ENCODE results near the gene NAGA.
"Not testable (repeated sequence)": the region's sequence is repeated elsewhere in the genome, so short reads cannot be mapped to it uniquely, and the experiment has no call there.

Gene NAGA

DNA sequence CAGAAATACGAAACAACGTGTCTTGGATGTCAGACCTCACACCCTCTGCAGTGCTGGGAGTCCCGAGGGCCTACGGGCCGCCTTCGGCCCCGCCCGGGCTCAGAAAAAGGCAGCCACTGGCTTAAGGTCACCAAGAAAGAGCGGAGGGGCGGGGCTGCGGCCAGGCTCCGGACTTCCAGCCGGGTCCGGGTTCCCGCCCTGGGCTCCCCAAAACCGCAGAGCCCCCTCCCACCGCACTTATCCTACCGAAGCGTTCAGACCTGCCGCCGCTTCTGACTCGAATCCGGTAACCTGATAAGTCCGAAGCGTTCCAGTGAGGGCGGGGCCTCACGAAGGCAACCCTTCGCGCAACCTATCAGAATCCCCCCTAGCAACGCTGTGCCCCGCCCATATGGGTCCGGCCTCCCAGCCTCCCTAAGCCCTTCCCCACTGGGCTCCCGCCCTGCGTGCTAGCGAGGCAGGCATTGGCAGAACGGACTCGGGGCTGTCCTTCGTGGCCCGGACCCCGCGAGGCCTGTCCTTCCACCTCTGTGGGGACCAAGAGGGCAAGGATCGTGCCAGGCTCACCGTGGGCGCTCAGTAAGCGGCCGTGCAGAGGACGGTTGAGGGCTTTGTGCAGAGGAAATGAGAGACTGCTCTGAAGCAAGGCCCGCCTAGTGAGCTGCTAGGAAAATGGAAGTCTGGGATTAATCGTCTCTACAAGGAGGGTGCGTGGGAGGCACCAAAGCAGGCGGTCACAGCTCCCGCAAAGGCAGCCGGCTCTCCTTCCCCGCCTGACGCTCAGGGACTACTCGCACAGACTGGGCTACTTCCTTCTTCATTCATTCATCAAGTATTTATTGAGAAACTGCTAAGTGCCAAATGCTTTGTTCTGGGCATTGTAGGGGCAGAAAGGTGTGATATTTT lies at the start of gene NAGA:
Gene NAGA, minus strand, starts transcription at position 296 of the 906 bp plus-strand sequence. CDS start 515 bp downstream, outside the sequence.
- DNase-seq (ENCODE audit: low read depth): peak; percentile 92

DNA sequence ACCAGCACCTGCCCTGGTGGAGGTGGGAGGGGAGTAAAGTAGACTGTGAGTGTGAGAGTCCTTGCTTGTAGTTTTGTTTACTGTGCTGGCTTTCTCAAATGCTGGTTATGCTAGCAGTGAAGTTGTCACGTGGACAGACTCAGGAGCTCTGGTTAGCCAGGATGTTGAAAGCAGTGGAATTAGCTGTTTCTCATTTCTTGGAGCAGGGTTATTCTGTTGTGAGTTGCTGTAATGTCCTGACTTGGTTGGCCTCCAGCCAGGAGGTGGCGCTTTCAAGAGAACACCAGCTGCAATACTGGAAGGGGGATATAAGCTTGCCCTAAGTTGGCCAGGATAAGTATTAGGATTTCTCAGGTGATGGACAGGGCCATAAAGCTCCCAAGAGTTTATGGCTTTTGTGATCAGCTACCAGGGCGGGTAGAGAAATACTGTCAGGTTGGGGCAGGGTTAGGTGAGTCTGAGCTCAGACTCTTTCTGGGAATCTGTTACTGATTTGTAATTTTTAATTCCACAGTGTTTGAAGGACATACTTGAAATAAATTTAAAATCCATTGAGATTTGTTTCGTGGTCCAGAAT lies 46.3 kb upstream of the NAGA start:
- DNase-seq (ENCODE audit: low read depth): no peak

DNA sequence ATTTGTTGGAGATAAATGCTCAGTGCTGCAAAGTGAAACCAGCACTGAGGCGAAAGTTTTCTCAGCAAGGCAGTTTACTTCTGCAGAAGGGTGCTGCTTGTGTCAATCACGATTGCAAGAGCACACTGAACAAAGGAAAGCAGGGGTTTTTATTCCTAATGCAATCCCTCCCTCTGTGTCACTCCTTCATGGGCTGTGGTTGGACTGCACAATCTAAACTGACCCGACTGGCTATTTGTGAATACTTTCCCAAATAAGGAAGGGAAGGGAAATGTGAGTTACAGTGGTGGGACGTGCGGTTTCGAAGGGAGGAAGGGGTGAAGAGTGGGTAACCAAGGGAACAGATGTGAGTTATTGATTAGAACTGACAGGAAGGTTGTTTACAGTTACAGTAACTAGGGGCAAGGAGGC lies 44.8 kb upstream of the NAGA start:
- DNase-seq (ENCODE audit: low read depth): not testable (repeated sequence)

DNA sequence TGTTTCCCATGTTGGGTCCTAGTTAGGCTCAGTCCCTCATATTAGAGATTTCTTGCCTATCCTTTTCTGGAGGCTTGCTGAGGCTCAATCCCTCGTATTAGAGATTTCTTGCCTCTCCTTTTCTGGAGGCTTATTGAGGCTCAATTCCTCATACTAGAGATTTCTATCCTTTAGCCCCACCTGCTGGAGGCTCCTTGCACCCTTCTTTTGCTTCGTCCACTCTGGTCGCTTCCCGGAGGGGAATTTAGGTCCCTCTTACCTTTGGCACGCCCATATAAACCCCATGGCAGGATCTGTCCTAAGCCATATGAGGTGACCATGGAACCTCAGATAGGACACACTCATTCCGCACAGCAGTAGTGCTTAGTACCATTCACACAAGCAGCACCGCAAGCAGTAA lies 44.1 kb upstream of the NAGA start:
- DNase-seq (ENCODE audit: low read depth): no peak

DNA sequence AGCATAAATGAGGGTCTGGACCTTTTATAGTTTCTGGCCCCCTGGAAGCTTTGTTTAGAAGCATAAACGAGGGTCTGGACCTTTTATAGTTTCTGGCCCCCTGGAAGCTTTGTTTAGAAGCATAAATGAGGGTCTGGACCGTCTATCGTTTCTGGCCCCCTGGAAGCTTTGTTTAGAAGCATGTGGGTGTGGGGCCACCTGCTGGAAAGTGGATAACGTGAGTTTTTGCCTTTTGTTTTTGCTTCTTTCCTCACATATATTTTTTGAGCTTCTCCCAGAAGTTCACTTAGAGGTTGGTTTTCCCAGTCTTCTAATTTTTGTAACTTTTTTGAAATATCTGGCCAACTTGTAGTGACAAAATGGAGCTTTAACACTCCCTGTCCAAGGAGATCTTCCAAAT lies 42.2 kb upstream of the NAGA start:
- not testable (repeated sequence) for DNase-seq (ENCODE audit: low read depth)

DNA sequence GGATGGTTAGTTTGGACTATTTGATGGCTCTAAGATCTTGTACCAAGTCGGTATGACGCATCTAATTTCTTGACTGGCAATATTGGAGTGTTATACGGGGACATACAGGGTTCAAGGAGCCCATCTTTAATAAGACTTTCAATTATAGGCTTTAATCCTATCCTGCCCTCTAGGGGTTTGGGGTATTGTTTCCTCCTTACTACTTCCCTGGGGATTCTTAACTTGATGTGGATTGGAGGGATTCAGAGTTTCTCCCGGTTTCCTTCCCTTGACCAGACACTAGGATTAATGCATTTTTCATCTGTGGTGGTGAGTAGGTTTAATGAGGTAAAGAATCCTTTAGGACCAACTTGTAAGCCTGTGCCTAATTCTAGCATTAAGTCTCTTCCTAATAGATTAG lies 41.2 kb upstream of the NAGA start:
- no peak for DNase-seq (ENCODE audit: low read depth)

DNA sequence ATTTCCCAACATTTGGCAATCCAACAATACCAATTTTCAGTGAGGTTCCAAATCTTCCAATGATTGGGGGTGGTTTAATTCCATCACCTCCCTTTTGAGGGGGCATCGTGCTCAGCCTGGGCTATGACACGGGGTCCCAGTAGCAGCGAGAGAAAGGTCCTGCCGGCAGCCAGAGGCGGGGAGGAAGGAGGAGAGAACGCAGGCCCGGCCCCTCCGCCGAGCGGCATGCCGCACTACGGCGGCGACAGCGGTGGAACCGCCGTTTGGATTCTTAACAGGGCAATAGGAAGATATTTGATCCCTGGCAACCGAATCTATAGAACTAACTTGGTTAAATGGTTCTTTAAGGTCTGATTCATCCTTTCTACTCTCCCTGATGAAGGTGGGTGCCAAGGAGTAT lies 38.2 kb upstream of the NAGA start:
- DNase-seq (ENCODE audit: low read depth): no peak

DNA sequence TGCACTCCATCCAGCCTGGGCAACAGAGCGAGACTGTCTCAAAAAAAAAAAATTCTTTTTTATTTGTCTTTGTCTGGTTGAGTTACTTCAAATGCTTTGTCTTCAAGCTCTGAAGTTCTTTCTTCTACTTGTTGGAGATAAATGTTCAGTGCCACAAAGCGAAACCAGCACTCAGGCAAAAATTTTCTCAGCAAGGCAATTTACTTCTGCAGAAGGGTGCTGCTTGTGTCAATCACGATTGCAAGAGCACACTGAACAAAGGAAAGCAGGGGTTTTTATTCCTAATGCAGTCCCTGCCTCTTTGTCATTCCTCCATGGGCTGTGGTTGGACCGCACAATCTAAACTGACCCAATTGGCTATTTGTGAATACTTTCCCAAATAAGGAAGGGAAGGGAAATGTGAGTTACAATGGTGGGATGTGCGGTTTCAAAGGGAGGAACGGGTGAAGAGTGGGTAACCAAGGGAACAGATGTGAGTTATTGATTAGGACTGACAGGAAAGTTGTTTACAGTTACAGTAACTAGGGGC lies 33.8 kb upstream of the NAGA start:
- DNase-seq (ENCODE audit: low read depth): not testable (repeated sequence)

DNA sequence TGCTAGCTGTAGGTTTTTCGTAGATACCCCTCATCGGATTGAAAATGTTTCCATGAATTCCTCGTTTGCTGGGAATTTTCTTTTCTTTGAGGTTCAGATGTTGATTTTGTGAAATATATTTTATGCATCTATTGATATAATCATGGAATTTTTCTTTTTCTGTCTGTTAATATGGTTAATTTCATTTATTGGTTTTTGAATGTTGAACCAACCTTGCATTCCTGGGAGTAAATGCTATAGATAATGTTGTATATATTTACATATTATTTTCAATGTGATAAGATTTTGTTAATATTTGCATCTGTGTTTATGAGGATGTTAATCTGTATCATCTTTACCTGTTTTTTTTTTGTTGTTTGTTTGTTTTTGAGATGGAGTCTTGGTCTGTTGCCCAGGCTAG lies 30.6 kb upstream of the NAGA start:
- DNase-seq (ENCODE audit: low read depth): no peak

DNA sequence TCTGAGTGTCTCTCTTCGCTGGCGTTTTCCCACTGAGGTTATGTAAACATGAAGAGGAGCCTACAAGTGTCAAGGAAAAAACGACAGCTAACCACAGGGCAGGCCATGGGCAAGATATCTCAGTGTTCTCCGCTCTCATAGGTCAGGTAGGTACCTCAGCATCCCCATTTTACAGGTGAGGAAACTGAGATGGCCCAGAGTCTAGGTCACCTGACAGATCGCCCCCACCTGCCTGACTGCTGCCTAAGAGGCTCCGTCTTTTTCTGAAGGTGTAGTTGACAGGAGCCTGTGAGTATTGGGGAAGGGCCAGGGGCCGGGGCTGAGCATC lies 20.8 kb upstream of the NAGA start:
- no peak for DNase-seq (ENCODE audit: low read depth)

DNA sequence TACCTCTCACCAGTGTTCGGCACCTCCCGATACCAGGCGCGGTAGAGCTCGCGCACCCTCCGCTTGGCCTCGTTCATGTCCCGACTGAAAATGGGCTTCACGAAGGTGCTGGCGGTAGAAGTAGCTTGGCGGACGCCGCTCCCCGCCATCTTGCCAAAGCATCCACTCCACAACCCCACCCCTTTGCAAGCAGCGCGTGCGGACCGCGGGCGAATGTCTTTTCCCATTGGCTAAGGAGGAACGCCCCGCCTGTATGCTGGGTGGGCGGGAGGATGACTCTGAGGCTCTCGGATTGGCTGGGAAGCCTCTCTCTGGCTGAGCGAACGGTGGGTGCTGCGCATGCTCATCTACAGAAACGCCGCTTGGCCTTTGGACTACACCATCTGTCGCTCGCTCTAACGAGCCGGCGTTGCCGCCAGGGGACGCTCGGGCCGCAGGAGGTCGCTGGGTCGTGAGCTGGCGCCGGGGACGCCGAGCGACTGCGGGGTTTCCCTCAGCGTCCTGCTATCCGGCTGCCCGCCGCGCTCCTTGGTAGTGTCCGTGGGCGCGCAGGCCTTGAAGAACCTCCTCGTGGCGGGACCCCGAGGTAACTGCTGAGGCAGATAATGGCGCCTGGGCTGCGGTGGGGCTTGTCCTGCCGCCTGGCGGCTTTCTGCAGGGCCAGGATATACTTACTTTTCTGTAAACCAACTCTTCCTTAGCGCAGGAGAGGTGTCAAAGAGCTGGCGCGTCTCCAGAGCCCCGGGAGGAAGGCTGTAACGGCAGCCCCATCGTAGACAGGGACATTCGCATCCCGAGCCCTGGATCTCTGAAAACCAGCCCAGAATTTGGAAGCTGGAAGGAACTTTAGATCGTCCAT lies 20.2 kb upstream of the NAGA start, which contains the start of gene NDUFA6:
Gene NDUFA6, minus strand, starts transcription at position 177 of the 859 bp plus-strand sequence. Its CDS starts 28 bp downstream, at position 149.
- DNase-seq (ENCODE audit: low read depth): peak; percentile 98

DNA sequence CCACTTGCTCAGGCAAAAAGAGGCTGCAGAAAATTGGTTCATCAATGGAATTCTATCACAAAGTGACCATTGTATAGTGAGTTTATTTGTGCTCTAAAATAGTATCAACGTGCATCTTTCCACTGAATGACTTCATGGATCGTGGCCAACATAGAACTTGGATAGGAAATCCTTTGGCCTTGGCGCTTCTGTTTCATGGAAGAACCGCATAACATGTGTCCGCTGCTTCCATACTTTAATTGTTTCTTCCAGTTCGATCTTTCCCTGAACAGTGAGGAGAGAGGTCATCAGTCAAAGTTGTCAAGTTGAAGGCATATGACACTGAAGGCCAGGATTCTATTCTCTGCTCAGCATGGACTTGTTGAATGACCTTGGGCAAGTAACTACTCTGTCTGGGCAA lies 15.4 kb upstream of the NAGA start:
- DNase-seq (ENCODE audit: low read depth): no peak

DNA sequence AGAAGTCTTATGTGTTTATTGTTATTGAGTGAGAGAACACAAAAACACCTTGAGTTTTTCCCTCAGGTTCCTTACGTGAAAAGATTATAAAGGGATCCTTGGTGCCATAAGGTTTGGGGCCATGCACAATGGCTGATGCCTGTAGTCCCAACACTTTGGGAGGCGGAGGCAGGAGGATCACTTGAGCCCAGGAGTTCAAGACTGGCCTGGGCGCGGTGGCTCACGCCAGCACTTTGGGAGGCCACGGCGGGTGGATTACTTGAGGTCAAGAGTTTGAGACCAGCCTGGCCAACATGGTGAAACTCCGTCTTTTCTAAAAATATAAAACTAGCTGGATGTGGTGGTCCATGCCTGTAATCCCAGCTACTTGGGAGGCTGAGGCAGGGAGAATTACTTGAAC lies 14.3 kb upstream of the NAGA start:
- DNase-seq (ENCODE audit: low read depth): no peak

DNA sequence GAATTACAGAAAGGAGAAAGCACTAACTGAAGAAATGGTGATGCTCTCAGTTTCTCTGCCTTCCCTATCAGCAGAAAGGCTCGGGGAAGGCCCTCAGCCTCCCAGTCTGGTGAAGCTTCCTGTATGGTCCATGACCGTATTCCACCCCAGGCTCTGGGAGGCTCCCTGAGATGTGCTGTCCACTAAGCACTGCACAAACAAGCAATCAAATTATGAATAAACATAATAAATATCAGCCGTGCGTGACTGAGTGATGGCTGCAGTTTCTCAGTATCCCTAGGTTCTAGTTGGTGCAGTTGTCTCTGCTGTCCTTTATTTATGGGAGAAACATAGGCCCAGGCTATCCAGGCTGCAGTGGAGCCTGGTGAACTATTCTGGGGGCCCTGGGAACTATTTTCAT lies 12.5 kb upstream of the NAGA start:
- no peak for DNase-seq (ENCODE audit: low read depth)

DNA sequence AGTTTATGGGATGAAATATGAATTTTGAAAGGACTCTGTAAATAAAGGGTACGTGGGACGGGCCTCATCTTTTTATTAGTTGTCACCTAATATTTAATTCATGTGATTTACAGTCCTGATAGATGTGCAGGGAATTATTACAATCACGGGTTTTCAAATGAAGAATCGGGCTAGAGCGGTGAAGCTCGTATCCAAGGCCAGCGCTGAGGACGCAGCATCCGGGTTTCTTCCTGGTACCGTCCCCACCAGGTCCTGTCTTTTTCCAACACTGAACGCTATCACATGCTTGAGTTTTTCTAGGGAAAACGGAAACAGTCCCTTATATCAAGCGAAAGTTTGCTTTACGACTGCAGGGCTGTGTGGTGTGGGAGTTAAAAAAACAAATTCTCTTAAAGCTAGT lies 9.7 kb upstream of the NAGA start:
- no peak for DNase-seq (ENCODE audit: low read depth)

DNA sequence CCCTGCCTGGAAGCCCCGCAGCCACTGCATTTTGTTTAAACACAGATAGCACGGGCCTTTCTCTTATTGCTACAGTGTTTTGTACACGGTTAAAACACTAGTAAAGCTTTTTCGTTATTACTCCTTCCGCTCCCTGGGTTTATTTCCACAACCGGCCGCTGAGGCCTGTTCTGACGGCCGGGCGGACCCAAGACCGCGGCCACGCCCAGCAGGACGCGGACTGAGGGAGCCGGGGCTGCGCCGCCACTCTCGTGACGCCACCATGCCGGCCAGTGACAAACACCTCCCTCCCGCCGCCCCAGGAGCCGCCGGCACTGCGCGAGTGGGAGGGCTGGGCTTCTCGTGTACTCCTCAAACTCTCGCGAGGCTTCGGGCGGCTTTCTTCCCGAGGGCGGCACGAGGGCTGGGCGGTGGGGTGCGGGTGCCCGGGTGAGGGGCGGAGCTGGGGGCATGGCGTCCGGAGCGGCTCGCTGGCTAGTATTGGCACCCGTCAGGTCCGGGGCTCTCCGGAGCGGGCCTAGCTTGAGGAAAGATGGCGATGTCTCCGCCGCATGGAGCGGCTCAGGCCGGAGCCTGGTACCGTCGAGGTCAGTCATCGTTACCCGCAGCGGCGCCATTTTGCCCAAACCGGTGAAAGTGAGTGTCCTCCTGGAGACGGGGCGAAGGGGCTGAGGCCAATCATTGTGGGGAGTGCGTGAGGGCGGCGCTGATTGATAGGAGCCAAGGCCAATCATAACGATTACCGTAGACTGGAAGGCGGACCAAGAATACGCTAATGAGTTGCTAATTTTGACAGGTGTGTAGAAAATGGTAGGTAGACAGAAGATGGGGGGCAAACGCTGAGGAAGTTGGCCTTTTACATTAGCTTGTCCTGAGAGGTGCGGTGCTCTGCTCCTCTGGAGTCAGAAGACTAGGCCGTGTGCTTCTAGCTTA lies 9.0 kb upstream of the NAGA start, which contains the start of gene SMDT1:
Gene SMDT1, plus strand, starts transcription at position 382 of the 933 bp plus-strand sequence. Its CDS starts 69 bp downstream, at position 451.
- DNase-seq (ENCODE audit: low read depth): peak; percentile 98

DNA sequence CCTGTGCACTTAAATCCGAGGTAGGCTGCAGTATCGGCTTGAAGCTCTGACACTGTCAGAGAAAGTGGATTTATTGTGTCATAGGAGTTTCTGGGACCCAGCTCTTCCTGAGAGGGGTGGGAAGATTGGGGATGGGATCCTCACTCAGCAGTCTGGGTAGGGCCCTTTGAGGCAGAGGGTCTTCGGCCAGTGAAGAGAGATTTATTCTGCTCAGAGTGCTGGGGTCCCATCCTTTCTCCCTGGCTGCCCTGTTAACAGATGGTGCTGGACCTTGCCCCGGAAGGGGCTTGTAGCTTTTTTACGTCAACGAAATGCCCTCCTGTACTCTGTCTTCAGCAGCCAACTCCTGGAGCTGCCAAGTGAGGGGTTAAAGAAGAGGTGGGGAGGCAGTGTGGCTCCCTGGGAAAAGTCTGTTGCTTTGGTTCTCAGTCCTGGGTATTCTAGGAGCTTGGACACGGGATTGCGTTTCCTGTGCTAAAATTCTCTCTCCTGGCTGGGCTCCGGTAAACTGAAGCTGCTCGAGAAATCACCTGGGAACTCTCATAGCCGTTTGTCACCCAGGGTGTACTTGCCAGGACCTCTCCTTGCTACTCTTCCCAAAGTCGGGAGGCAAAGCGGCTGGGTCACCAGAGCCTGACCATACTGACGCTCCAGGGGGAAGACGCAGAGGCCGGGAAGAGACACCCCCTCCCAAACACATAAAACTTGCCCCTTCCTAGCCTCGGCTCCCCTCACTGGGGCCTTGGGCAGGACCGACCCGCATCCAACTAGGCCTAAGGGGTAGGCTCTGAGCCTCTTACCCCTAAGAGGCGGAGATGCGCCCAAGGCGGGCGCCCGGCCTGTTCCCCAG lies 8.1 kb upstream of the NAGA start:
- no peak for DNase-seq (ENCODE audit: low read depth)

DNA sequence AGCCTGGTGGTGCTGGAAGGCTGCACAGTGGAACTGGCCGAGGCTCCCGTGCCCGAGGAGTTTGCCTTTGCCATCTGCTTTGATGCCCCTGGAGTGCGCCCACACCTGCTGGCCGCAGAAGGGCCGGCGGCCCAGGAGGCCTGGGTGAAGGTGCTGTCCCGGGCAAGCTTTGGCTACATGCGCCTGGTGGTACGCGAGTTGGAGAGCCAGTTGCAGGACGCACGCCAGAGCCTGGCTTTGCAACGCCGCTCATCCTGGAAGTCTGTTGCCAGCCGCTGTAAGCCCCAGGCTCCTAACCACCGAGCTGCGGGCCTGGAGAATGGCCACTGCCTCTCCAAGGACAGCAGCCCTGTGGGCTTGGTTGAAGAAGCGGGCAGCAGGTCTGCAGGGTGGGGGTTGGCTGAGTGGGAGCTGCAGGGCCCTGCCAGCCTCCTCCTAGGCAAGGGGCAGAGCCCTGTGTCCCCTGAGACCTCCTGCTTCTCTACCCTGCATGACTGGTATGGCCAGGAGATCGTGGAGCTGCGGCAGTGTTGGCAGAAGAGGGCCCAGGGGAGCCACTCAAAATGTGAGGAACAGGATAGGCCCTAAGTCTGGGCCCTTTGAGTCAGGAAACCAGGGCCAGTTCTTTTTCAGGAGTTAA lies 7.0 kb upstream of the NAGA start:
- no peak for DNase-seq (ENCODE audit: low read depth)

DNA sequence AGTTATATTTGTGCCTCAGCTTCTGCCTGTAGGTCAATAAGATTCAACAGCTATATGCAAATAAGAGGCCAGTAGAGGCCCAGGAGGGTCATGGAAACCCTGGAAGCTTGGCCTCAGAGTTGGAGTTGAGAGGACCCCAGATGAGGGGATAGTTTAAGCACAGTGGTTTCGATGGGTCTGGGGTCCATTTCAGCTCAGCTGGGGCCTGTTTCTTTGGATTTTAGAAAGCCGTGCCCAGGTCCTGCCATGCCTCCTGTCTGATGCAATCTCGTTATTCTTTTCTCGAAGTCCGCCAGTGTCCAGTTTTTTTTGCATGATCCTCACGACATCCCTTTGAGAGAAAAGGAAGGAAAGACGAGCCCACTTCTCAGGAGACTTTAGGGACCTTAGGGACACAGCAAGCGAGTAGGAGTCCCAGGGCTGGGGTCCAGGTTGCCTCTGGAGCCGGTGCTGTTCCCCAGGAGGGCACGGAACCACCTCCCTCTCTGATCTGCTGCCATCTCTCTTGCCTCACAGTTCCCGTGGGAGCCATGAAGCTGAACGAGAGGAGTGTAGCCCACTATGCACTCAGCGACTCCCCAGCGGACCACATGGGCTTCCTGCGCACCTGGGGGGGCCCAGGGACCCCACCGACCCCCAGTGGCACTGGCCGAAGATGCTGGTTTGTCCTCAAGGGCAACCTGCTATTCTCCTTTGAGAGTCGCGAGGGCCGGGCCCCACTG lies 6.3 kb upstream of the NAGA start:
- DNase-seq (ENCODE audit: low read depth): no peak
